Central memory CD8-positive, alpha-beta T cell (primary cell): ENCODE data around the gene ADPRH.
A peak's percentile ranks its signal among the peaks of the same experiment; 100 is the strongest.

Experiments used
- ATAC-seq: fragments of 150-1000 bp; cut with Tn5 transposase; replicated peaks from 2 replicates; pipeline ENCODE4 v1.10.0; 2022; ENCODE audit warnings: mild to moderate bottlenecking, moderate FRiP score, moderate number of reproducible peaks; ENCODE audit not compliant: poor library complexity, severe bottlenecking; ENCODE audit errors: extremely low read depth
- DNase-seq, 2 donors: peaks; one replicate each; pipeline ENCODE4 v3.0.0; 2021; ENCODE audit warnings: low spot score in 2 of 2
- H3K27ac Mint-ChIP-seq: one replicate; pipeline ENCODE4 v1.8.0; 2022; ENCODE audit warnings: low read depth, mild to moderate bottlenecking, moderate library complexity, mixed read lengths
- H3K27me3 Mint-ChIP-seq: one replicate; pipeline ENCODE4 v1.8.0; 2022; ENCODE audit warnings: mixed read lengths
- H3K36me3 Mint-ChIP-seq: one replicate; pipeline ENCODE4 v1.8.0; 2022; ENCODE audit warnings: mild to moderate bottlenecking, moderate library complexity, mixed read lengths; ENCODE audit not compliant: insufficient read depth
- H3K4me1 Mint-ChIP-seq: one replicate; pipeline ENCODE4 v1.8.0; 2022; ENCODE audit warnings: mixed read lengths
- H3K4me3 Mint-ChIP-seq: one replicate; pipeline ENCODE4 v1.8.0; 2022; ENCODE audit warnings: mild to moderate bottlenecking, moderate library complexity, mixed read lengths
- H3K9me3 Mint-ChIP-seq: one replicate; pipeline ENCODE4 v1.8.0; 2022; ENCODE audit warnings: mixed read lengths

ADPRH gene

GRCh38 chr3:119579366-119580066 is at the start of gene ADPRH:
Gene ADPRH (plus strand): TSS chr3:119579492. CDS start chr3:119582170, 2,678 bp downstream.
- peak within 1 kb of the TSS; percentile 91 for H3K27ac Mint-ChIP-seq

GRCh38 chr3:119529883-119530282 is 49.4 kb upstream of the ADPRH start:
- Mint-ChIP-seq H3K4me3 (no peak overlapping the region), H3K4me1 (no peaks in the 10 kb centered on the region), H3K27me3 (no peaks in the 10 kb centered on the region), H3K9me3 (no peaks in the 10 kb centered on the region), H3K27ac (no peak overlapping the region), H3K36me3 (peaks cover under 1% of the 10 kb centered on the region)
- DNase-seq = no peak
- no peak for ATAC-seq

More at GRCh38 chr3:119579366-119580066, at the start of gene ADPRH:
- Mint-ChIP-seq H3K4me3 (peak within 1 kb of the TSS; percentile 93), H3K27me3 (no peaks in the 10 kb centered on the region), H3K9me3 (no peaks in the 10 kb centered on the region), H3K36me3 (peaks cover 3% of the 10 kb centered on the region), H3K4me1 (peaks cover 16% of the 10 kb centered on the region)
- peak; percentile 61 for ATAC-seq
- DNase-seq = peak in 1 of 2 donors; percentile 29

GRCh38 chr3:119530456-119530855 is 48.8 kb upstream of the ADPRH start:
- H3K27ac Mint-ChIP-seq = no peak overlapping the region

GRCh38 chr3:119531151-119531550 is 48.1 kb upstream of the ADPRH start:
- no peaks in the 10 kb centered on the region for H3K36me3 Mint-ChIP-seq
- no peak for ATAC-seq
- no peak overlapping the region for H3K27ac Mint-ChIP-seq
- no peak for DNase-seq
- H3K4me3 Mint-ChIP-seq = no peak overlapping the region
- H3K9me3 Mint-ChIP-seq = no peaks in the 10 kb centered on the region
- H3K4me1 Mint-ChIP-seq = no peaks in the 10 kb centered on the region
- no peaks in the 10 kb centered on the region for H3K27me3 Mint-ChIP-seq

More at GRCh38 chr3:119530456-119530855, 48.8 kb upstream of the ADPRH start:
- ATAC-seq = no peak
- Mint-ChIP-seq H3K36me3 (no peaks in the 10 kb centered on the region), H3K9me3 (no peaks in the 10 kb centered on the region), H3K4me1 (no peaks in the 10 kb centered on the region), H3K4me3 (no peak overlapping the region), H3K27me3 (no peaks in the 10 kb centered on the region)
- no peak for DNase-seq

DNA sequence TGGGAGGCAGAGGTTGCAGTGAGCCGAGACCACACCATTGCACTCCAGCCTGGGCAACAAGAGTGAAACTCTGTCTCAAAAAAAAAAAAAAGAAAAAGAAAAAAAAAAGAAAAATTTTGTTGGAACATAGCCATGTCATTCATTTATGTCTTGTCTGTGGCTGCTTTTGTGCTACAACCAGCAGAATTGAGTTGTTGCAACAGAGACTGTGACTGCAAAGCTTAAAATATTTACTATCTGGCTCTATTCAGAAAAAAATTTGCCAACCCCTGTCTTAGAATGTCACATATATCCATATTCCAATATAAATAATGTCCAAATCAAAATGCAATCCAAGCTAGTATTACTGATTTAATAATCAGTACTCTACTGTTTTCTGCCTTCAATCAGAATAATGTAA is 45.0 kb upstream of the ADPRH start:
- DNase-seq (no peak), ATAC-seq (no peak)
- Mint-ChIP-seq H3K27ac (no peak overlapping the region), H3K36me3 (no peaks in the 10 kb centered on the region), H3K4me1 (no peaks in the 10 kb centered on the region), H3K9me3 (no peaks in the 10 kb centered on the region), H3K4me3 (no peak overlapping the region), H3K27me3 (no peaks in the 10 kb centered on the region)

- no peaks in the 10 kb centered on the region for H3K4me1 Mint-ChIP-seq
- H3K36me3 Mint-ChIP-seq = no peaks in the 10 kb centered on the region
- ATAC-seq (no peak), DNase-seq (no peak)
- H3K27me3 Mint-ChIP-seq = no peaks in the 10 kb centered on the region
- H3K9me3 Mint-ChIP-seq = no peaks in the 10 kb centered on the region
- no peak overlapping the region for H3K27ac Mint-ChIP-seq
- no peak overlapping the region for H3K4me3 Mint-ChIP-seq
Measured at GRCh38 chr3:119536757-119537156, 42.5 kb upstream of the ADPRH start.

DNA sequence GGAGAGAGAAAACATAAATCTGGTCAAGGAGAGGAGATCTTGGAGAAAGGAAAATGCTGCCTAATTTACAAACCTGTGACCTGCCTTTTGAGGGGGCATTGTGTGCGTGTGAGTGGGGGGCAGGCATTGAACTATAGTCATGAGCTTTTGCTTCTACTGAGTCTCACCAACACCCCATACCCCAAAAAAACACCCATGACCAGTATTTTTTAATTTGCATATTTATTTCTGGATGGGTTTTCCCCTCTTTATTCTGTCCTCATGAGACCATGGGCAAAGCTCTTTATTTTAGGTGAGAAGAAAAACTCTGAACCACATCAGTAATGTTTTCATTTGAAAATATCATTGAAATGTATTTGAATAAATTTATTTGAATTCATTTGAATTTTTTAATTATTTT is 40.5 kb upstream of the ADPRH start:
- Mint-ChIP-seq H3K4me3 (no peak overlapping the region), H3K27me3 (no peaks in the 10 kb centered on the region), H3K9me3 (no peaks in the 10 kb centered on the region), H3K4me1 (no peaks in the 10 kb centered on the region), H3K27ac (no peak overlapping the region), H3K36me3 (no peaks in the 10 kb centered on the region)
- no peak for DNase-seq
- no peak for ATAC-seq

- DNase-seq (no peak), ATAC-seq (no peak)
- H3K27ac Mint-ChIP-seq = no peak overlapping the region
- H3K36me3 Mint-ChIP-seq = no peaks in the 10 kb centered on the region
- H3K27me3 Mint-ChIP-seq = no peaks in the 10 kb centered on the region
- H3K4me3 Mint-ChIP-seq = no peak overlapping the region
- no peaks in the 10 kb centered on the region for H3K4me1 Mint-ChIP-seq
- no peaks in the 10 kb centered on the region for H3K9me3 Mint-ChIP-seq
Measured at GRCh38 chr3:119541547-119541946, 37.7 kb upstream of the ADPRH start.

DNA sequence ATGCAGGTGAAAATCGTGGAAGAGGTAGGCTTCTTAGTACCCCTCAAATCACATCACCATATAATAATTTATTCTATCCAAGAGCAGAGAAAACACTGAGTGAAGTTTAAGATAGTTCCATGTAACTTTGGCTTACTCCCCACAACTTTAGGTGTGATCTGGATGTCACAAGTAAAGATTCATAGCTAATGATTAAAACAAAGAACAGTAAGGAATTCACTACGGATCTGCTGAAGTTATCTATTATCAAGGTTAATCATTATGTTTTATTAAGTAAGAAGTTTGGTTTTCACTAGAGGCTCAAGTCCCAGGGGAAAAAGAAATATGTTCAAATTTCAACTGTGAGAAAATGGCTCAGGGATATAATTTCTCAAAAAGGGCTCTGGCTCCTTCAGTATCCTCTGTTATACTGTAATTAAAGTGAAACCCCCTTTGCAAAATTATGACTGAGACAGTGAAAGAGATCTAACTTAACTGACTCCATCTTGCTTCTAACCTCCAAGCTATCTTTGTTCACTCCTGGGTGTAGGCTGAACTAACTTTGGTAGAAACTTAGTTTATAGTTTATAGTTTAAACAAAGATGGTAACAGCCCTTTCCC is 37.0 kb upstream of the ADPRH start:
- no peak for DNase-seq
- Mint-ChIP-seq H3K4me1 (no peaks in the 10 kb centered on the region), H3K4me3 (no peak overlapping the region), H3K27me3 (no peaks in the 10 kb centered on the region), H3K9me3 (no peaks in the 10 kb centered on the region), H3K27ac (no peak overlapping the region), H3K36me3 (no peaks in the 10 kb centered on the region)
- ATAC-seq = no peak

DNA sequence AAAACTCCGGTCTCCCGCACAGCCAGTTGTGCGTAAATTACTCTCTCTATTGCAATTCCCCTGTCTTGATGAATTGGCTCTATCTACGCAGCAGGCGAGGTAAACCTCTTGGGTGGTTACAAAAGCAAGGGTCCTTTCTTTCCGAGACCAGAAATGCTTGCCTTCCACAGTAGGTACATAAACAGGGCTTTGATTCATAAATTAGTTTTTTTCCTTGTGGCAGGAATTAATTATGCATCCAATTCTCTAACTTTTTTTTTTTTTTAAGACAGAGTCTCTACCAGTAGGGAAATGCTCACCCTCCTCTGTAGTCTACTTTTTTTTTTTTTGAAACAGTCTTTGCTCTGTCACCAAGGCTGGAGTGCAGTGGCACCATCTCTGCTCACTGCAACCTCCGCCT is 36.1 kb upstream of the ADPRH start:
- no peaks in the 10 kb centered on the region for H3K4me1 Mint-ChIP-seq
- DNase-seq (no peak), ATAC-seq (no peak)
- no peak overlapping the region for H3K27ac Mint-ChIP-seq
- no peak overlapping the region for H3K4me3 Mint-ChIP-seq
- H3K36me3 Mint-ChIP-seq = no peaks in the 10 kb centered on the region
- H3K9me3 Mint-ChIP-seq = no peaks in the 10 kb centered on the region
- H3K27me3 Mint-ChIP-seq = no peaks in the 10 kb centered on the region

DNA sequence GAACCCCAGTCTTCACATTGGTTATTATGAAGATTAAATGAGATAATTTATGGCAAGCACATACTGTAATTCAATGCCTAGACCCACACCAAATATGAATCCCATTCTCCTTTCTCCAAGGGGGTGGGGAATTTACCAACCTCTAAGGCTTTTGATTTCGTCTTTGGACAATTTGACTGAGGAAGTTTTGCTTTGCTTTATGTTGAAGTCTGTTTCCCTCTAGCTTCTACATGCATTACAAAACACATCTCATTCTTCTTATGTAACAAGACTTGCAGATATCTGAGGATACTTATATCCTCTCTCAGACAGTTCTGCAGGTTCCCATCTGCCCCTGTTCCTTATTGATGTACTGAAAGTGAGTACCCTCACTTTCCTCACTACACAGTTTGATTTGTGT is 32.1 kb upstream of the ADPRH start:
- no peak overlapping the region for H3K27ac Mint-ChIP-seq
- DNase-seq (no peak), ATAC-seq (no peak)

DNA sequence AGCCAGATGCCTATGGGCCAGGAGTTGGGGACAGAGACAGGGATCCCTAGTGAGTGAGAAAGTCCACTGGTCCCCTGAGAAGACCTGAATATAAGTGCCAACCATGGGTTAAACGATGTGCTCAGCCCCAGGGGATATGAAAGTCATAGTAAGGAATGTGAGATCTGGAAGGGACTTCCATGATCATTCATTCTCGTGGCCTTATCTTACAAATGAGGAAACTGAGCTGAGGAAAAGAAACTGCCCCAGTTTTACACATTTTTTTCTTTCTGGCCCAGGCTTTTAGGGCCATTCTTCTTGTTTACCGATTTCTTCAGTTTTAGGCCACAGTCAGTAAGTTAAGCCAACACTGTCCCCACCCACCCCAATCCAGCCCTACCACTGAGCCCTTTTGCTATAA is 31.0 kb upstream of the ADPRH start:
- Mint-ChIP-seq H3K27ac (no peak overlapping the region), H3K4me1 (no peaks in the 10 kb centered on the region), H3K27me3 (no peaks in the 10 kb centered on the region), H3K9me3 (no peaks in the 10 kb centered on the region), H3K36me3 (no peaks in the 10 kb centered on the region), H3K4me3 (no peak overlapping the region)
- no peak for ATAC-seq
- DNase-seq = no peak

More for the DNA sequence above, 32.1 kb upstream of the ADPRH start:
- no peaks in the 10 kb centered on the region for H3K36me3 Mint-ChIP-seq
- H3K27me3 Mint-ChIP-seq = no peaks in the 10 kb centered on the region
- H3K9me3 Mint-ChIP-seq = no peaks in the 10 kb centered on the region
- no peaks in the 10 kb centered on the region for H3K4me1 Mint-ChIP-seq
- H3K4me3 Mint-ChIP-seq = no peak overlapping the region

- no peaks in the 10 kb centered on the region for H3K4me1 Mint-ChIP-seq
- H3K4me3 Mint-ChIP-seq = no peak overlapping the region
- DNase-seq (no peak), ATAC-seq (no peak)
- H3K27me3 Mint-ChIP-seq = no peaks in the 10 kb centered on the region
- no peaks in the 10 kb centered on the region for H3K9me3 Mint-ChIP-seq
- H3K36me3 Mint-ChIP-seq = no peaks in the 10 kb centered on the region
- no peak overlapping the region for H3K27ac Mint-ChIP-seq
Measured at GRCh38 chr3:119550192-119550910, 28.9 kb upstream of the ADPRH start.
